Caco-2 (cell line): ENCODE data around the gene NKAIN4. TPM values are rescaled to one million over a fixed set of nuclear protein-coding genes. Genes with fewer than 3 reads are reported as not detected.

Source experiments
- BruUV-seq: library from RNA; stranded (reverse); fragments of 400-500 nt; replicated peaks from 2 replicates; lab custom pipeline; 2021; lab: Mats Ljungman, UMichigan
- CTCF ChIA-PET: fragments of 300-600 bp; sonication (Branson Sonifier 250); formaldehyde crosslinking; loops from one replicate; lab custom pipeline; 2022; ENCODE audit warnings: antibody characterized with exemption; lab: Charles Lee
- POLR2A ChIA-PET: fragments of 300-600 bp; sonication (Branson Sonifier 250); formaldehyde crosslinking; loops from one replicate; lab custom pipeline; 2022; ENCODE audit warnings: antibody characterized with exemption; lab: Charles Lee
- DNase-seq, 2 experiments: peaks; one replicate each; pipeline versions ENCODE4 v3.0.0 to v3.0.0-alpha.2; 2020 to 2022
- H3K27me3 ChIP-seq: replicated peaks from 2 replicates; pipeline ENCODE4 v1.6.0; 2011; ENCODE audit warnings: low read length; ENCODE audit not compliant: control insufficient read depth, insufficient read depth
- H3K36me3 ChIP-seq: 2 replicates; pipeline ENCODE4 v1.5.1; 2011; ENCODE audit warnings: low read length; ENCODE audit not compliant: control insufficient read depth, insufficient read depth
- H3K4me1 ChIP-seq: fragments of 250-450 bp; sonication (Bioruptor Pico); 2 replicates; pipeline ENCODE4 v1.5.1; 2020; ENCODE audit warnings: mild to moderate bottlenecking
- H3K4me3 ChIP-seq: 2 replicates; pipeline ENCODE4 v1.5.1; 2011; ENCODE audit warnings: low read depth, mild to moderate bottlenecking, control low read depth, low read length
- H3K9me3 ChIP-seq: fragments of 250-450 bp; sonication (Bioruptor Pico); 2 replicates; pipeline ENCODE4 v1.5.1; 2020; ENCODE audit warnings: mild to moderate bottlenecking, moderate library complexity
- H3K27ac Mint-ChIP-seq: one replicate; pipeline ENCODE4 v1.8.0; 2022; ENCODE audit warnings: mixed read lengths; ENCODE audit not compliant: unreplicated experiment
- H3K27me3 Mint-ChIP-seq: one replicate; pipeline ENCODE4 v1.8.0; 2022; ENCODE audit warnings: mixed read lengths; ENCODE audit not compliant: insufficient read depth, unreplicated experiment
- H3K36me3 Mint-ChIP-seq: one replicate; pipeline ENCODE4 v1.8.0; 2022; ENCODE audit warnings: mild to moderate bottlenecking, mixed read lengths; ENCODE audit not compliant: insufficient read depth, unreplicated experiment
- H3K4me1 Mint-ChIP-seq: one replicate; pipeline ENCODE4 v1.8.0; 2022; ENCODE audit warnings: low read depth, mixed read lengths; ENCODE audit not compliant: unreplicated experiment
- H3K4me3 Mint-ChIP-seq: one replicate; pipeline ENCODE4 v1.8.0; 2022; ENCODE audit warnings: mild to moderate bottlenecking, moderate library complexity, mixed read lengths; ENCODE audit not compliant: unreplicated experiment
- H3K9me3 Mint-ChIP-seq: one replicate; pipeline ENCODE4 v1.8.0; 2022; ENCODE audit warnings: mixed read lengths; ENCODE audit not compliant: unreplicated experiment
- CTCF ChIP-seq, 2 experiments: fragments of 200-600 bp in 1 of 2; IDR thresholded peaks; 1 replicate in 1 of 2; 2 replicates in 1 of 2; pipeline versions ENCODE4 v1.5.1 to v1.8.0; 2011 to 2022; ENCODE audit warnings: antibody characterized with exemption in 1 of 2, control low read depth in 1 of 2, inconsistent platforms in 1 of 2, low read depth in 1 of 2, low read length in 1 of 2, mild to moderate bottlenecking in 1 of 2, moderate library complexity in 1 of 2; ENCODE audit not compliant: insufficient read depth in 1 of 2, severe bottlenecking in 1 of 2, unreplicated experiment in 1 of 2
- intact Hi-C: fragments of 100-400 bp; cut with micrococcal nuclease; formaldehyde crosslinking; loops from one replicate; pipeline ENCODE4 v1.10.0; 2022; ENCODE audit not compliant: unreplicated experiment
- total RNA-seq: library from RNA; stranded (reverse); gene quantifications from 2 replicates; pipeline ENCODE4 v1.2.3, GENCODE V29; 2022

NKAIN4 gene
- total RNA-seq, 1 experiment from 2014 or later = 2.7 TPM

- Histone ChIP-seq H3K27me3 (no peaks in the 10 kb centered on the region), H3K4me1 (peaks cover 59% of the 10 kb centered on the region), H3K9me3 (no peaks in the 10 kb centered on the region), H3K36me3 (no peaks in the 10 kb centered on the region), H3K4me3 (no peak overlapping the region)
- no peak for DNase-seq
- Mint-ChIP-seq H3K4me1 (peaks cover 43% of the 10 kb centered on the region), H3K27me3 (no peaks in the 10 kb centered on the region), H3K27ac (no peak overlapping the region), H3K9me3 (no peaks in the 10 kb centered on the region), H3K4me3 (no peak overlapping the region), H3K36me3 (no peaks in the 10 kb centered on the region)
- ChIA-PET POLR2A (no interaction called here), CTCF (interaction anchor here (1.1 kb wide), 1 partner anchor 9 kb away, joined by 4 read pairs; no protein-coding TSS in a partner anchor)
- no peak for TF ChIP-seq CTCF (IDR thresholded peaks at IDR 0.05; ENCODE audit: insufficient read depth in 1 of 2, low read depth in 1 of 2, low read length in 1 of 2, severe bottlenecking in 1 of 2, unreplicated experiment in 1 of 2)
- intact Hi-C loops = no loop called here
- BruUV-seq = no TSS peak
These were observed 9.7 kb upstream of the NKAIN4 start for GRCh38 chr20:63264000-63264399.

- H3K9me3 ChIP-seq = no peaks in the 10 kb centered on the region
- Mint-ChIP-seq H3K27me3 (no peaks in the 10 kb centered on the region), H3K36me3 (no peaks in the 10 kb centered on the region), H3K4me3 (no peak overlapping the region), H3K4me1 (peaks cover 38% of the 10 kb centered on the region), H3K9me3 (no peaks in the 10 kb centered on the region), H3K27ac (peak overlapping the region; percentile 54)
- no TSS peak for BruUV-seq
- no peaks in the 10 kb centered on the region for H3K36me3 ChIP-seq
- no peak for TF ChIP-seq CTCF (IDR thresholded peaks at IDR 0.05; ENCODE audit: insufficient read depth in 1 of 2, low read depth in 1 of 2, low read length in 1 of 2, severe bottlenecking in 1 of 2, unreplicated experiment in 1 of 2)
- intact Hi-C loops = no loop called here
- ChIA-PET POLR2A (no interaction called here), CTCF (interaction anchor here (1.1 kb wide), 1 partner anchor 8 kb away, joined by 4 read pairs; no protein-coding TSS in a partner anchor)
- no peak for DNase-seq
- peaks cover 59% of the 10 kb centered on the region for H3K4me1 ChIP-seq
- H3K4me3 ChIP-seq = no peak overlapping the region
- H3K27me3 ChIP-seq = no peaks in the 10 kb centered on the region
These were observed 8.6 kb upstream of the NKAIN4 start for GRCh38 chr20:63262836-63263235.

GRCh38 chr20:63261795-63262528, 7.7 kb upstream of the NKAIN4 start:
- Mint-ChIP-seq H3K4me3 (peak overlapping the region; percentile 4), H3K36me3 (no peaks in the 10 kb centered on the region), H3K4me1 (peaks cover 38% of the 10 kb centered on the region), H3K9me3 (no peaks in the 10 kb centered on the region), H3K27me3 (no peaks in the 10 kb centered on the region), H3K27ac (peak overlapping the region; percentile 54)
- Histone ChIP-seq H3K36me3 (no peaks in the 10 kb centered on the region), H3K9me3 (no peaks in the 10 kb centered on the region), H3K27me3 (no peaks in the 10 kb centered on the region), H3K4me3 (no peak overlapping the region), H3K4me1 (peaks cover 52% of the 10 kb centered on the region)
- BruUV-seq = no TSS peak
- CTCF ChIA-PET = interaction anchor here (0.9 to 3.5 kb wide), 4 partner anchors 16 to 39 kb away, joined by 3 to 14 read pairs (median 3); no protein-coding TSS in a partner anchor
- TF ChIP-seq CTCF (IDR thresholded peaks at IDR 0.05; ENCODE audit: insufficient read depth in 1 of 2, low read depth in 1 of 2, low read length in 1 of 2, severe bottlenecking in 1 of 2, unreplicated experiment in 1 of 2) = no peak
- POLR2A ChIA-PET = no interaction called here
- intact Hi-C loops = loop anchor here (1.0 kb wide), 1 partner anchor 10 kb away; the partner anchor contains the start of gene ARFGAP1
- DNase-seq = no peak
